ENCODE results near the gene CPA5.

Gene CPA5

GRCh38 chr7:130384841-130385599 is 40.4 kb downstream of the CPA5 start:
- ChIA-PET POLR2A (ENCODE audit: low non-redundant PET) (no interaction called here), CTCF (no interaction called here)
- no peak for TF ChIP-seq CTCF (conservative IDR thresholded peaks at IDR 0.05; ENCODE audit: low read depth)
- no peak for DNase-seq (ENCODE audit: low spot score)
- no peak overlapping the region for H3K27ac ChIP-seq

GRCh38 chr7:130385600-130386066 is 41.0 kb downstream of the CPA5 start:
- POLR2A ChIA-PET (ENCODE audit: low non-redundant PET): no interaction called here
- no peak for DNase-seq (ENCODE audit: low spot score)
- CTCF ChIA-PET: no interaction called here
- TF ChIP-seq CTCF (conservative IDR thresholded peaks at IDR 0.05; ENCODE audit: low read depth): no peak
- H3K27ac ChIP-seq: no peak overlapping the region

- ChIA-PET POLR2A (ENCODE audit: low non-redundant PET) (no interaction called here), CTCF (no interaction called here)
- no peak for TF ChIP-seq CTCF (conservative IDR thresholded peaks at IDR 0.05; ENCODE audit: low read depth)
- H3K27ac ChIP-seq: no peak overlapping the region
- no peak for DNase-seq (ENCODE audit: low spot score)
Measured at GRCh38 chr7:130386876-130387275, 42.3 kb downstream of the CPA5 start.

DNA sequence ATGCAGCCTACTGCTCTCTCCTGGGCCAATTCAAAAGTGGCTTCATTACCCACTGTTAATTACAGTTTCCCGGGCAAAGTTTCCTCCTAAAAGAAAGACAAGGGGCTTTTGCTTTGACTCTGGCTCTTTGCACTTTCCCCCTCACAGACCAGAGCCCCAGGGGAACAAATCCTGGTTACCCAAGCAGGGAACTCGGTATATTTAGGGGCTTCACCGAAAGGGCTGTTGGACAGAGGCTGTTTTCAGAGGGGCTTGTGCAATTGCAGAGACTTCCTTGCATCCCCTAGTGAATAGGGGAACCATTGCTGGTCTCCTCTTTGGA is 42.7 kb downstream of the CPA5 start:
- DNase-seq (ENCODE audit: low spot score): no peak
- TF ChIP-seq CTCF (conservative IDR thresholded peaks at IDR 0.05; ENCODE audit: low read depth): no peak
- CTCF ChIA-PET: no interaction called here
- H3K27ac ChIP-seq: no peak overlapping the region
- POLR2A ChIA-PET (ENCODE audit: low non-redundant PET): no interaction called here

- ChIA-PET CTCF (no interaction called here), POLR2A (ENCODE audit: low non-redundant PET) (no interaction called here)
- no peak for TF ChIP-seq CTCF (conservative IDR thresholded peaks at IDR 0.05; ENCODE audit: low read depth)
- H3K27ac ChIP-seq: no peak overlapping the region
- DNase-seq (ENCODE audit: low spot score): no peak
Measured at GRCh38 chr7:130387628-130388403, 43.2 kb downstream of the CPA5 start.

DNA sequence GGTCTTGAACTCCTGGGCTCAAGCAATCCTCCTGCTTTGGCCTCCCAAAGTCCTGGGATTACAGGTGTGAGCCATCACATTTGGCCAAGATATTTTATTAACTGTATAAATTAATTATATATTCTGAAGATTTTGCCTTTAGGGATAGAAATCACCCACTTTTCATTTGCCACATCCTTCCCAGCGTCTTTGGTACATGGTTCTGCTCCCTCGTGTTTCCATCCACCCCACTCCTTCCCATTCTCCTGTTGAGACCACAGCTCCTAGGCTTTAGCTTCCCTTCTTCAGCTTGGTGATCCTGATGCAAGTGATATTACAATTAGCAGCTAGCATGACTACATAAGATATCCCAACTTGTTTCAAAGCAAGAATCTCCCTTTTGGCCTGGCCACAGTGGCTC is 44.1 kb downstream of the CPA5 start:
- no peak for TF ChIP-seq CTCF (conservative IDR thresholded peaks at IDR 0.05; ENCODE audit: low read depth)
- H3K27ac ChIP-seq: no peak overlapping the region
- POLR2A ChIA-PET (ENCODE audit: low non-redundant PET): no interaction called here
- no peak for DNase-seq (ENCODE audit: low spot score)
- CTCF ChIA-PET: no interaction called here
